ENCODE results near the gene PCBP3. TPM values are rescaled to one million over a fixed set of nuclear protein-coding genes. Genes with fewer than 3 reads are reported as not detected.

PCBP3 gene
- polyA plus RNA-seq, 1 experiment, result 1.6 TPM

DNA sequence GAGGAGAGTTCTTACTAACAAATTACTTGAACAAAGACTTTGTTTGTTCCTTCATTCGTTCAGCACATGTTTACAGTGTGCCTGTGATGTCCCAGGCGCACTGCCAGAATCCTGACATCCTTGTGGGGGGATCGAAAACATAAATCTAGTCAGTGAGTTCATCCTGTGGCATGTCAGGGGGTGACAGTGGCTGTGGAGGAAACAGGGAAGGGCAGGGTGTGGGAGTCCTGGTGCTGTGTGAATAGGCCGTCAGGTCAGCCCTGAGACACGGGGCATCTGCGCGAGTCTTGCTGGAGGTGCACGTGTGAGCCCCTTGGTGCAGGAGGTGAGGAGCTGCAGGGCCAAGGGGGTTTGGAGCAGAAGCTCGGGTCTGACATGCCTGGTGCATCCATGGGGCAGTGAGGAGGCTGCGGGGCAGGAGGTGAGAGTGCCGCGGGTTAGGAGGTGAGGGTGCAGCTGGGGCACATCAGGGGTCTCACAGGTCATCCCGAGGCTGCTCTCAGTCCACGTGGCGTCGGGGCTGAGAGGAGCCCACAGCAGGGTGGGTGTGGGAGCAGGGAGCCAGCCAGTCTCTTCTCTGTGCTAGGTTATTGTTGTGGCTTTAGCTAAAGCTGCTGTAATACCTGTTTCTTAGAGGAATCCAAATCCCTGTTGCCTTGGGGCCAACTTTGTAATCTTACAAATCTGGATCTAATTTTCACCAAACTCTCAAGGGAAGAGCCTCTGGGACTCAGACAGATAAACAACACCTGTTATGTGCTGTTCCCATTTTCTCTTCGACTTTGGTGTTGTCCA lies 93.4 kb downstream of the PCBP3 start:
- Histone ChIP-seq H3K4me3 (ENCODE audit: low read depth, low read length) (no peak overlapping the region), H3K27me3 (ENCODE audit: control insufficient read depth, insufficient read depth, low read length) (peaks cover 3% of the 10 kb centered on the region), H3K27ac (ENCODE audit: low read depth, low read length) (no peak overlapping the region), H3K9me3 (ENCODE audit: control insufficient read depth, insufficient read depth, low read length) (no peaks in the 10 kb centered on the region)
- POLR2A ChIA-PET, result no interaction called here
- DNase-seq (ENCODE audit: low read depth, low spot score), result no peak
- TF ChIP-seq, protein P1, sequence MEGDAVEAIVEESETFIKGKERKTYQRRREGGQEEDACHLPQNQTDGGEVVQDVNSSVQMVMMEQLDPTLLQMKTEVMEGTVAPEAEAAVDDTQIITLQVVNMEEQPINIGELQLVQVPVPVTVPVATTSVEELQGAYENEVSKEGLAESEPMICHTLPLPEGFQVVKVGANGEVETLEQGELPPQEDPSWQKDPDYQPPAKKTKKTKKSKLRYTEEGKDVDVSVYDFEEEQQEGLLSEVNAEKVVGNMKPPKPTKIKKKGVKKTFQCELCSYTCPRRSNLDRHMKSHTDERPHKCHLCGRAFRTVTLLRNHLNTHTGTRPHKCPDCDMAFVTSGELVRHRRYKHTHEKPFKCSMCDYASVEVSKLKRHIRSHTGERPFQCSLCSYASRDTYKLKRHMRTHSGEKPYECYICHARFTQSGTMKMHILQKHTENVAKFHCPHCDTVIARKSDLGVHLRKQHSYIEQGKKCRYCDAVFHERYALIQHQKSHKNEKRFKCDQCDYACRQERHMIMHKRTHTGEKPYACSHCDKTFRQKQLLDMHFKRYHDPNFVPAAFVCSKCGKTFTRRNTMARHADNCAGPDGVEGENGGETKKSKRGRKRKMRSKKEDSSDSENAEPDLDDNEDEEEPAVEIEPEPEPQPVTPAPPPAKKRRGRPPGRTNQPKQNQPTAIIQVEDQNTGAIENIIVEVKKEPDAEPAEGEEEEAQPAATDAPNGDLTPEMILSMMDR (IDR thresholded peaks at IDR 0.05; ENCODE audit: low read depth, low read length), result no peak
- CTCF ChIA-PET, result no interaction called here

DNA sequence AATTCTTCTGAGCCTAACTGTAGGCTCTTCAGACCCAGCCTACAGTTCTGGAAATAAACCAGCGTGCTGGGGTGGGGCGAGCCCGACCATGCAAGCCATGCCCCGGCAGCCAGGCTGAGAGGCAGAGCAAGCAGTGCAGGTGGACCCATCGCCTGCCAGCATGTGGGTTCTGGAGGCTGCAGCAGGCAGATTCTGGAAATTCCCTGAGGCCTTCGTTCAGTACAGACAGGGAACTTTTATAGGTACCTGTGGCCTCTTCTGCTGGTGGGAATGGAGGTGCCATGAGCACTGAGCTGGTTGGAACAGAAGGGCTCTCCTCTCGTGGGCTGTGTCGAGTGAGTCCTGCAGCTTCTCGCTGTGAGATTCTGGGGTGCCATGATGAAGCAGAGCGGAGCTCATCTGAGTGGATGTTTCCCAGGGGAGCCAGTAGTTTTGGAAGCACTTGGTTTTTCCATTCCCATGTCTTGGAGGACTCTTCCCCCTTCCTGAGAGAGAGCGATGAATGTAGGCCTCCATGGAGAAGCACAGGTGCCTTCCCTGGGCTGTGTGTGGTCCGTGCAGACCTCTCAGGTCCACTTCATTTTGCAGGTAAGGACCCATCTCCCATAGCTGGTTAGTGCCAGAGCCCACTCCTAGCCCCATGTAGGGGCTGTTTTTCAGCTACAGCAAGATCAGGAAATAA lies 94.1 kb downstream of the PCBP3 start:
- no peak for DNase-seq (ENCODE audit: low read depth, low spot score)
- TF ChIP-seq, protein P1 (IDR thresholded peaks at IDR 0.05; ENCODE audit: low read depth, low read length), result no peak
- H3K27me3 ChIP-seq (ENCODE audit: control insufficient read depth, insufficient read depth, low read length), result peaks cover 3% of the 10 kb centered on the region
- no peak overlapping the region for H3K27ac ChIP-seq (ENCODE audit: low read depth, low read length)
- ChIA-PET CTCF (no interaction called here), POLR2A (no interaction called here)
- no peak overlapping the region for H3K4me3 ChIP-seq (ENCODE audit: low read depth, low read length)
- no peaks in the 10 kb centered on the region for H3K9me3 ChIP-seq (ENCODE audit: control insufficient read depth, insufficient read depth, low read length)

DNA sequence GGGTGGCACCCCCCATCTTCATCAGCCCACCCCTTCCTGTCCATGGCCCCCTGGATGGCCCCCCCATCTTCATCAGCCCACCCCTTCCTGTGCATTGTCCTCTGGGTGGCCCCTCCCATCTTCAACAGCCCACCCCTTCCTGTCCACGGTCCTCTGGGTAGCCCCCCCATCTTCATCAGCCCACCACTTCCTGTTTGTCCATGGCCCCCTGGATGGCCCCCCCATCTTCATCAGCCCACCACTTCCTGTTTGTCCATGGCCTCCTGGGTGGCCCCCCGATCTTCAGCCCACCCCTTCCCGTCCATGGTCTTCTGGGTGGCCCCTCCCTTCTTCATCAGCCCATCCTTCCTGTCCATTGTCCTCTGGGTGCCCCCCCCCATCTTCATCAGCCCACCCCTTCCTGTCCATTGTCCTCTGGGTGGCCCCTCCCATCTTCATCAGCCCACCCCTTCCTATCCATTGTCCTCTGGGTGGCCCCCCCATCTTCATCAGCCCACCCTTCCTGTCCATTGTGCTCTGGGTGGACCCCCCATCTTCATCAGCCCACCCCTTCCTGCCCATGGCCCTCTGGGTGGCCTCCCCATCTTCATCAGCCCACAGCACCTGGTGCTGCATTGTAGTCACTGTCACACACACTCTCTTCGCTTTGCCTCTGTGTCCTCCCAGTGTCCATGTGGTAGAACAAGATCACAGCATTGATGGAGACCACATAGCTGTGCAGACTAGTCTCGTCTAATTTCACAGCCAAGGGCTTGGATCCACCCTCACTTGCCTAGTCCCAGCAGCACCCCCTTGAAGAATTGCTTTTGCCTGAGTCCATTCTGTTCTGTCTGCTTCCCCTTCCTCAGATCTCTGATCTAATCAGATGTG lies 95.9 kb downstream of the PCBP3 start:
- CTCF ChIA-PET, result interaction anchor here (0.9 kb wide), 1 partner anchor 9 kb away, joined by 3 read pairs; no protein-coding TSS in a partner anchor
- TF ChIP-seq, protein P1 (IDR thresholded peaks at IDR 0.05; ENCODE audit: low read depth, low read length), result no peak
- Histone ChIP-seq H3K27ac (ENCODE audit: low read depth, low read length) (no peak overlapping the region), H3K9me3 (ENCODE audit: control insufficient read depth, insufficient read depth, low read length) (no peaks in the 10 kb centered on the region), H3K27me3 (ENCODE audit: control insufficient read depth, insufficient read depth, low read length) (peaks cover 3% of the 10 kb centered on the region), H3K4me3 (ENCODE audit: low read depth, low read length) (no peak overlapping the region)
- DNase-seq (ENCODE audit: low read depth, low spot score), result no peak
- POLR2A ChIA-PET, result no interaction called here

DNA sequence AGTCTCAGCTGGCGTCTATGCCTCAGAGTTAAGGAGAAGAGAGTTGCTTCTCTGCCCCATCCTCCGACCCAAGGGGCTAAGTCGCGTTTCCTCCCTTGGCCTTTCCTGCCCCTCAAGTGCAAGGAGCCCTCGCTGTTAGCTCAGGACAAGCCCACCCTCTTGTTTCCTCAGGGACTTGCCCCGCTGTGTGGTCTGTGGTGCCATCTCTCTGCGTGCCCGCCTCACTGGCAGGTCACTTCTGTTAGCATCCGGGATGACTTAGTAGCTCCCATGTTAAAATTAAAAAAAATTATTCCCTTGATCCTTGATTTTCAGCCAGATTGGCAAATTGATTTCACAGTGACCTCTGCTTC lies 96.5 kb downstream of the PCBP3 start:
- CTCF ChIA-PET, result interaction anchor here (0.9 kb wide), 1 partner anchor 10 kb away, joined by 3 read pairs; no protein-coding TSS in a partner anchor
- Histone ChIP-seq H3K4me3 (ENCODE audit: low read depth, low read length) (no peak overlapping the region), H3K27me3 (ENCODE audit: control insufficient read depth, insufficient read depth, low read length) (peaks cover 3% of the 10 kb centered on the region), H3K9me3 (ENCODE audit: control insufficient read depth, insufficient read depth, low read length) (no peaks in the 10 kb centered on the region), H3K27ac (ENCODE audit: low read depth, low read length) (no peak overlapping the region)
- TF ChIP-seq, protein P1 (IDR thresholded peaks at IDR 0.05; ENCODE audit: low read depth, low read length), result no peak
- POLR2A ChIA-PET, result no interaction called here
- DNase-seq (ENCODE audit: low read depth, low spot score), result no peak
